H1 (cell line): ENCODE data around the gene MBD3L2. TPM values are rescaled to one million over a fixed set of nuclear protein-coding genes. Genes with fewer than 3 reads are reported as not detected.

ENCODE experiments used
- CTCF ChIA-PET: fragments of 300-600 bp; sonication (Branson Sonifier 250); formaldehyde crosslinking; loops from one replicate; lab custom pipeline; 2021; ENCODE audit not compliant: partially characterized antibody; lab: Charles Lee
- POLR2A ChIA-PET: fragments of 300-600 bp; sonication (Branson Sonifier 250); formaldehyde crosslinking; loops from one replicate; lab custom pipeline; 2021; ENCODE audit warnings: inconsistent platforms; ENCODE audit not compliant: partially characterized antibody; lab: Charles Lee
- DNase-seq, 2 experiments: peaks; one replicate each; pipeline versions ENCODE4 v3.0.0 to v3.0.0-alpha.2; 2010 to 2022; ENCODE audit warnings: low spot score in 2 of 2, low read depth in 1 of 2, mixed read lengths in 1 of 2
- FAIRE-seq: peaks from 2 replicates; lab custom pipeline; 2011; peaks lifted over from hg19 to GRCh38; lab: Jason Lieb, UNC
- H2AFZ ChIP-seq: 2 replicates; pipeline ENCODE4 v1.8.1; 2012; ENCODE audit warnings: low read length, inconsistent platforms
- H2AK5ac ChIP-seq: 2 replicates; pipeline ENCODE4 v1.6.1; 2013; ENCODE audit warnings: low read depth, low read length
- H2BK120ac ChIP-seq: replicated peaks from 2 replicates; pipeline ENCODE3; 2013; ENCODE audit warnings: low read depth, low read length, inconsistent platforms
- H2BK12ac ChIP-seq: 2 replicates; pipeline ENCODE4 v1.6.1; 2013; ENCODE audit warnings: low read depth, low read length
- H2BK15ac ChIP-seq: 2 replicates; pipeline ENCODE4 v1.6.1; 2013; ENCODE audit warnings: low read length
- H2BK20ac ChIP-seq: 2 replicates; pipeline ENCODE4 v1.6.1; 2013; ENCODE audit warnings: low read length
- H2BK5ac ChIP-seq: 2 replicates; pipeline ENCODE4 v1.6.1; 2013; ENCODE audit warnings: low read depth, low read length
- H3K14ac ChIP-seq: 2 replicates; pipeline ENCODE4 v1.6.1; 2013; ENCODE audit warnings: inconsistent platforms; ENCODE audit not compliant: insufficient read length
- H3K18ac ChIP-seq: 2 replicates; pipeline ENCODE4 v1.6.1; 2013; ENCODE audit warnings: low read length; ENCODE audit errors: extremely low read depth
- H3K23ac ChIP-seq: 2 replicates; pipeline ENCODE4 v1.6.1; 2013; ENCODE audit warnings: inconsistent platforms; ENCODE audit not compliant: insufficient read length
- H3K23me2 ChIP-seq: 2 replicates; pipeline ENCODE4 v1.6.1; 2013; ENCODE audit warnings: low read depth, low read length
- H3K27ac ChIP-seq: 2 replicates; pipeline ENCODE4 v1.6.1; 2011; ENCODE audit warnings: low read depth, low read length, inconsistent platforms
- H3K27me3 ChIP-seq, 4 experiments: replicated peaks in 1 of 4; 1 replicate in 1 of 4; 2 replicates in 3 of 4; pipeline versions ENCODE4 v1.6.1 to v1.8.1; 2011 to 2013; ENCODE audit warnings: low read length in 3 of 4, mild to moderate bottlenecking in 3 of 4, inconsistent platforms in 2 of 4, mixed read lengths in 2 of 4, moderate library complexity in 1 of 4; ENCODE audit not compliant: control insufficient read depth in 3 of 4, insufficient read depth in 3 of 4; ENCODE audit errors: extremely low read depth in 1 of 4
- H3K36me3 ChIP-seq, 4 experiments: 2 replicates each; pipeline versions ENCODE4 v1.6.1 to v1.8.1; 2011 to 2013; ENCODE audit warnings: mild to moderate bottlenecking in 4 of 4, low read length in 3 of 4, moderate library complexity in 2 of 4, control low read depth in 1 of 4, inconsistent platforms in 1 of 4; ENCODE audit not compliant: insufficient read depth in 4 of 4, control insufficient read depth in 2 of 4
- H3K4ac ChIP-seq: replicated peaks from 2 replicates; pipeline ENCODE3; 2013; ENCODE audit warnings: low read length, low read depth, mixed read lengths, inconsistent platforms; ENCODE audit not compliant: insufficient read length
- H3K4me1 ChIP-seq, 4 experiments: replicated peaks in 1 of 4; 1 replicate in 1 of 4; 2 replicates in 3 of 4; pipeline versions ENCODE4 v1.6.1 to v1.8.1; 2011 to 2013; ENCODE audit warnings: low read length in 3 of 4, inconsistent platforms in 2 of 4, mixed read lengths in 1 of 4; ENCODE audit not compliant: insufficient read depth in 4 of 4, control insufficient read depth in 3 of 4
- H3K4me2 ChIP-seq, 2 experiments: 2 replicates each; pipeline versions ENCODE4 v1.6.1 to v1.8.1; 2011 to 2013; ENCODE audit warnings: low read depth in 2 of 2, low read length in 2 of 2, control low read depth in 1 of 2, inconsistent platforms in 1 of 2, mild to moderate bottlenecking in 1 of 2; ENCODE audit not compliant: insufficient read depth in 1 of 2
- H3K4me3 ChIP-seq, 4 experiments: fragments of 200-600, 300-600 bp in 1 of 4; sonication (generic), shearing (Covaris generic), sonication (Bioruptor Twin) in 1 of 4; 2 replicates each; pipeline versions ENCODE4 v1.5.1 to v1.8.1; 2011 to 2016; ENCODE audit warnings: low read length in 4 of 4, low read depth in 3 of 4, control low read depth in 2 of 4, inconsistent platforms in 2 of 4, mild to moderate bottlenecking in 2 of 4, mixed read lengths in 1 of 4, moderate library complexity in 1 of 4; ENCODE audit not compliant: insufficient read depth in 2 of 4; ENCODE audit errors: extremely low read depth in 1 of 4
- H3K56ac ChIP-seq: replicated peaks from 2 replicates; pipeline ENCODE3; 2013; ENCODE audit warnings: low read depth, mild to moderate bottlenecking, mixed read lengths, low read length, inconsistent platforms; ENCODE audit not compliant: insufficient read length
- H3K79me1 ChIP-seq: 2 replicates; pipeline ENCODE4 v1.6.1; 2013; ENCODE audit warnings: low read depth, low read length, control low read depth
- H3K79me2 ChIP-seq, 2 experiments: 2 replicates each; pipeline versions ENCODE4 v1.6.1 to v1.8.1; 2012 to 2013; ENCODE audit warnings: low read length in 2 of 2, mild to moderate bottlenecking in 2 of 2, inconsistent platforms in 1 of 2; ENCODE audit not compliant: insufficient read depth in 2 of 2, control insufficient read depth in 1 of 2
- H3K9ac ChIP-seq, 4 experiments: replicated peaks in 1 of 4; 1 replicate in 1 of 4; 2 replicates in 3 of 4; pipeline versions ENCODE4 v1.6.1 to v1.8.1; 2011 to 2013; ENCODE audit warnings: low read depth in 3 of 4, low read length in 3 of 4, control low read depth in 2 of 4, mild to moderate bottlenecking in 2 of 4, moderate library complexity in 2 of 4, inconsistent platforms in 1 of 4; ENCODE audit errors: extremely low read depth in 1 of 4
- H3K9me3 ChIP-seq, 2 experiments: 2 replicates each; pipeline versions ENCODE4 v1.6.1 to v1.8.1; 2012 to 2013; ENCODE audit warnings: mild to moderate bottlenecking in 2 of 2, moderate library complexity in 2 of 2, control low read depth in 1 of 2, inconsistent platforms in 1 of 2, low read depth in 1 of 2, low read length in 1 of 2, mixed read lengths in 1 of 2; ENCODE audit not compliant: insufficient read depth in 2 of 2
- H4K20me1 ChIP-seq, 2 experiments: replicated peaks in 1 of 2; 2 replicates each; pipeline versions ENCODE3 to v1.8.1; 2011 to 2013; ENCODE audit warnings: inconsistent platforms in 2 of 2, low read length in 2 of 2, mild to moderate bottlenecking in 1 of 2; ENCODE audit not compliant: insufficient read depth in 2 of 2, control insufficient read depth in 1 of 2
- H4K5ac ChIP-seq: 2 replicates; pipeline ENCODE4 v1.6.1; 2013; ENCODE audit warnings: low read length, low read depth, mixed read lengths, inconsistent platforms; ENCODE audit not compliant: insufficient read length
- H4K8ac ChIP-seq: 2 replicates; pipeline ENCODE4 v1.8.0; 2013; ENCODE audit warnings: mild to moderate bottlenecking, moderate library complexity, low read length, inconsistent platforms; ENCODE audit not compliant: insufficient read depth; ENCODE audit errors: extremely low read depth
- H4K91ac ChIP-seq: replicated peaks from 2 replicates; pipeline ENCODE3; 2013; ENCODE audit warnings: low read length, mixed read lengths, inconsistent platforms; ENCODE audit not compliant: insufficient read length
- CBX8 ChIP-seq: fragments of 300-800, 300-1000 bp; sonication (generic); IDR thresholded peaks from 2 replicates; pipeline ENCODE4 v1.7.1; 2016; ENCODE audit warnings: low read depth, low read length, borderline replicate concordance
- CEBPB ChIP-seq: IDR thresholded peaks from 2 replicates; pipeline ENCODE4 v1.6.1; 2012; ENCODE audit warnings: low read depth, low read length
- FOSL1 ChIP-seq: IDR thresholded peaks from 2 replicates; pipeline ENCODE4 v1.6.1; 2011; ENCODE audit warnings: mild to moderate bottlenecking, low read depth, low read length, moderate library complexity; ENCODE audit not compliant: insufficient read depth
- GABPA ChIP-seq: IDR thresholded peaks from 2 replicates; pipeline ENCODE4 v1.6.1; 2011; ENCODE audit warnings: mild to moderate bottlenecking, low read length, moderate library complexity, borderline replicate concordance; ENCODE audit not compliant: insufficient read depth
- HDAC2 ChIP-seq, 2 experiments: fragments of 300-600 bp in 1 of 2; sonication (generic) in 1 of 2; IDR thresholded peaks; 2 replicates each; pipeline ENCODE4 v1.6.1; 2011 to 2012; ENCODE audit warnings: low read depth in 2 of 2, low read length in 2 of 2, mild to moderate bottlenecking in 2 of 2, moderate library complexity in 2 of 2, borderline replicate concordance in 1 of 2, inconsistent platforms in 1 of 2
- JUN ChIP-seq: IDR thresholded peaks from 2 replicates; pipeline ENCODE4 v1.6.1; 2011; ENCODE audit warnings: low read depth, mild to moderate bottlenecking, improper control_type of control experiment, low read length
- KDM4A ChIP-seq: IDR thresholded peaks from one replicate; pipeline ENCODE4 v1.7.1; 2012; ENCODE audit warnings: low read depth, mild to moderate bottlenecking, moderate library complexity, low read length, inconsistent platforms; ENCODE audit not compliant: severe bottlenecking
- NANOG ChIP-seq: IDR thresholded peaks from 2 replicates; pipeline ENCODE4 v1.6.1; 2011; ENCODE audit warnings: low read length, low read depth, mild to moderate bottlenecking, inconsistent platforms; ENCODE audit not compliant: insufficient read depth, poor library complexity, severe bottlenecking
- NRF1 ChIP-seq: IDR thresholded peaks from 2 replicates; pipeline ENCODE4 v1.6.1; 2011; ENCODE audit warnings: mild to moderate bottlenecking, low read depth, low read length, improper control_type of control experiment
- POLR2AphosphoS5 ChIP-seq: IDR thresholded peaks from 2 replicates; pipeline ENCODE4 v1.6.1; 2011; ENCODE audit warnings: low read depth, low read length
- RFX5 ChIP-seq: IDR thresholded peaks from 2 replicates; pipeline ENCODE4 v1.6.1; 2011; ENCODE audit warnings: low read depth, low read length, improper control_type of control experiment, borderline replicate concordance
- RXRA ChIP-seq: IDR thresholded peaks from 2 replicates; pipeline ENCODE4 v1.6.1; 2011; ENCODE audit warnings: low read depth, mild to moderate bottlenecking, low read length, moderate library complexity; ENCODE audit not compliant: insufficient read depth
- SP2 ChIP-seq: IDR thresholded peaks from 2 replicates; pipeline ENCODE4 v1.6.1; 2012; ENCODE audit warnings: mild to moderate bottlenecking, low read length, inconsistent platforms
- SP4 ChIP-seq: IDR thresholded peaks from 2 replicates; pipeline ENCODE4 v1.6.1; 2012; ENCODE audit warnings: low read length, inconsistent platforms
- SUZ12 ChIP-seq: fragments of 200-600 bp; sonication (generic); IDR thresholded peaks from 2 replicates; pipeline ENCODE4 v1.6.1; 2012; ENCODE audit warnings: mild to moderate bottlenecking, inconsistent platforms, low read length, moderate library complexity, mixed read lengths
- WGBS, 2 experiments: shearing (Covaris generic) in 1 of 2; methylation state at CpG; one replicate each; pipeline versions ENCODE4 v1.1.6 to v1.1.7; 2013 to 2015; ENCODE audit warnings: low lambda C conversion rate in 2 of 2, mixed read lengths in 2 of 2, inconsistent platforms in 1 of 2, low coverage in 1 of 2, missing lambda C conversion rate in 1 of 2; ENCODE audit not compliant: insufficient replicate concordance in 2 of 2, insufficient coverage in 1 of 2, insufficient read length in 1 of 2; ENCODE audit errors: extremely low coverage in 1 of 2, missing lambda C conversion rate in 1 of 2; 5-methylcytosine and 5-hydroxymethylcytosine counted together
- polyA plus RNA-seq, 7 experiments: library from polyadenylated mRNA; depleted of rRNA in 3 of 7; stranded (reverse) in 5 of 7; unstranded in 2 of 7; fragments of >200 nt in 5 of 7; fragments of 200-250 nt in 2 of 7; gene quantifications; 1 replicate in 5 of 7; 2 replicates in 1 of 7; 4 replicates in 1 of 7; pipeline versions ENCODE4 v1.2.1 to v1.2.3, GENCODE V29; 2011 to 2013; ENCODE audit warnings: missing spikeins in 2 of 7, mixed read lengths in 2 of 7
- total RNA-seq: library from RNA; stranded (reverse); fragmentation: NEBNext Ultra II Directional; extraction: Animal tissue kit (Norgen Biotek cat#: 25700); gene quantifications from 2 replicates; pipeline ENCODE4 v1.2.1, GENCODE V29; 2021

The MBD3L2 gene
- total and polyA plus RNA-seq, 2 of the 8 experiments (the other 6 are each of a cell fraction or from before 2014, with no cell fraction given), result not detected

DNA sequence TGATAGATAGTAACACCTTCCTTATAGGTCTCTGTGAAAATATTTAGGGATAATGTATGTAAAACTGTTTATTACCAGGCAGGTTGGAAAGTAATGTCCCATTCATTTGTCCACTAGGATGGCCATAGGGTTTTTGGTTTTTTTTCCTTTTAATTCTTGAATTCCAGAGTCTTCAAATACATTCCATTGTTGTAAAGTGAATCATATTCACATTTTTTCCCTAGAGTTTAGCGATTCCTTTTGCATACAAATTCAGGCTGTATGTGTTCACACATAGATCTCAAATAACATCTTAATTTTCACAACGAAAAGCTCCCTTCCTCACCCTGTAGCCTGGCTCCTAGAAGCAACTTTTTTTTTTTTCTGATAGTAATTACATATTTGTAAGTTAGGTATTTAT lies 18.6 kb downstream of the MBD3L2 start:
- no peak overlapping the region for H2BK5ac ChIP-seq
- no peak overlapping the region for H3K4me2 ChIP-seq
- H3K27ac ChIP-seq, result no peak overlapping the region
- FAIRE-seq (no peak), DNase-seq (no peak)
- H3K9ac ChIP-seq, result no peak overlapping the region
- H4K20me1 ChIP-seq, result no peaks in the 10 kb centered on the region
- no peak overlapping the region for H2BK20ac ChIP-seq
- H3K79me1 ChIP-seq, result no peaks in the 10 kb centered on the region
- no peak overlapping the region for H4K5ac ChIP-seq
- no peak overlapping the region for H2BK15ac ChIP-seq
- no peak overlapping the region for H2AK5ac ChIP-seq
- H3K79me2 ChIP-seq, result peaks cover 0 to 8% of the 10 kb centered on the region in 2 experiments; a peak in 2 of 4 replicates
- ChIA-PET CTCF (no interaction called here), POLR2A (no interaction called here)
- H4K8ac ChIP-seq, result no peak overlapping the region
- no peaks in the 10 kb centered on the region for H3K27me3 ChIP-seq
- no peak overlapping the region for H3K18ac ChIP-seq
- peaks cover 2% of the 10 kb centered on the region; the same call in 1 of the 2 replicates for H3K23me2 ChIP-seq
- H3K4me1 ChIP-seq, result no peaks in the 10 kb centered on the region
- no peak overlapping the region for H2AFZ ChIP-seq
- H3K9me3 ChIP-seq, result peaks cover 6 to 15% of the 10 kb centered on the region in 2 experiments; a peak in 2 of 4 replicates
- H4K91ac ChIP-seq, result no peak overlapping the region
- no peak overlapping the region for H3K23ac ChIP-seq
- H3K36me3 ChIP-seq, result peaks cover 4 to 10% (median 6%) of the 10 kb centered on the region in 4 experiments; a peak in 7 of 8 replicates
- no peak overlapping the region for H3K56ac ChIP-seq
- TF ChIP-seq GABPA (no peak), SP2 (no peak), SP4 (no peak), RXRA (no peak), KDM4A (no peak), CEBPB (no peak), JUN (no peak), RFX5 (no peak), CBX8 (no peak), FOSL1 (no peak), SUZ12 (no peak), HDAC2 (IDR thresholded peaks at IDR 0.05; ENCODE audit: borderline replicate concordance in 1 of 2, low read depth in 2 of 2, low read length in 2 of 2) (no peak), NANOG (no peak), POLR2AphosphoS5 (no peak), NRF1 (no peak)
- TF ChIP-seq, all 59 proteins: peak for 0
- 87% methylated on average over 2 of the region's 2 CpGs; no CpG with 5 or more reads in 1 of the 2 experiments for WGBS, 2 experiments
- H3K4me3 ChIP-seq, result no peak overlapping the region
- no peak overlapping the region for H3K14ac ChIP-seq
- no peak overlapping the region for H3K4ac ChIP-seq
- H2BK12ac ChIP-seq, result no peak overlapping the region
- no peak overlapping the region for H2BK120ac ChIP-seq
